ENCODE measurements around the gene ENSA. TPM values are rescaled to one million over a fixed set of nuclear protein-coding genes. Genes with fewer than 3 reads are reported as not detected.
"Not testable (repeated sequence)": the region's sequence is repeated elsewhere in the genome, so short reads cannot be mapped to it uniquely, and the experiment has no call there.

Gene ENSA
- total RNA-seq, 1 donor from 2014 or later = 257 TPM

DNA sequence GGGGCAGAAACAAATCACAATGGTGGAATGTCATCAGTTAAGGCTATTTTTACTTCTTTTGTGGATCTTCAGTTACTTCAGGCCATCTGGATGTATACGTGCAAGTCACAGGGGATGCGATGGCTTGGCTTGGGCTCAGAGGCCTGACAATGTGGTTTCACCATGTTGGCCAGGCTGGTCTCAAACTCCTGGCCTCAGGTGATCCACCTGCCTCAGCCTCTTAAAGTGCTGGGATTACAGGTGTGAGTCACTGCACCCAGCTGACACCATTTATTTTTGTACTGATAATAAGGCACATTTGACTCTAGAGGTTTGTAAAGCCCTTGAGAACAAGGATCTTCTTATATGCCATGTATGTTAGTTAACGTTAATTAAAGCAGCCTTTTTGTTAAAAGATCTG, 48.4 kb downstream of the ENSA start:
- not testable (repeated sequence) for DNase-seq (ENCODE audit: low spot score)

GRCh38 chr1:150579945-150580642, 49.3 kb downstream of the ENSA start:
- DNase-seq (ENCODE audit: low spot score) = no peak

DNA sequence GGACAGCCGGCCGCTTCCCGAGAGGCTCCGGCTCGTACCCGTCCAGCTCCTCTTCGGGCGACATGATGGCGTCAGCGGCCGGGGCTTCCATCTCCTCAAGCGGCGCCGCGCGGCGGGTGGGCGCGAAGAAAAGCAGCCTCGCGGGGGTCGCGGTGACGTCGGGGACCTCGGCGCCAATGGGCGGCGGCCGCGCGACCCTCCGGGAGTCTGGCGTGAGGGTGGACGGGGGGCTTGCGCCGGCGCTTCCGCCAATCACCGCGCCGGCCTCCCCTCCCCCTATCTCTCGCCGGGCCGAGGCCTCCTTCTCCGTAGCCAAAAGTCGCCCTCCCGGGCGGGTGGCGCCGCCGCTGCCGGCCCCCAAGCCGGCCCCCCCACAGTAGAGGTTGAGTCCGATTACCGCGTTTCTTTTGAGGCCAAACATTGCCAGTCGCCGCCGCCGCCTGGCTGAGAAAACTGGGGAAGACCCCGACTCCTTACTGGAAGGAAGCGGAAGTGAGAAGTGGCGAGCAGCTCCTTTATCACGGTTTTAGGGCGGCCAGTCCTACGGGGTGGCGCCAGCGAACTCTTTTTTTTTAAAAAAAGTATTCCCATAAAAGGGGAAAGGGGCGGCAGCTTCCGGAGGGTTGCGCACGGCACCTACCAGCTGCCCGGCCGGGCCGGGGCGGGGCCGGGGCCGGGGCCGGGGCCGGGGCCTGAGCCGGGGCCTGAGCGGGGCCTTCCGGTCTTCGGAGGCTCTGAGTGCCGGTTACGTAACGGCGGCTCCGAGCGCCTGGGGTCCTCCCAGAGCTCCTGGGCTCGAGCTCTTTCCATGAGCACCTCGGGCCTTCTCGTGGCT, 50.1 kb downstream of the ENSA start, which contains the start of gene MCL1:
TSS of gene MCL1 (minus strand) at position 501 of the 835 bp plus-strand sequence. CDS start at position 421, 80 bp downstream.
- DNase-seq (ENCODE audit: low spot score) = peak; percentile 95

GRCh38 chr1:150578272-150579109, 50.9 kb downstream of the ENSA start:
- DNase-seq (ENCODE audit: low spot score) = peak; percentile 81

GRCh38 chr1:150577557-150578271, 51.7 kb downstream of the ENSA start:
- DNase-seq (ENCODE audit: low spot score) = no peak

GRCh38 chr1:150576794-150577556, 52.4 kb downstream of the ENSA start:
- no peak for DNase-seq (ENCODE audit: low spot score)

GRCh38 chr1:150576367-150576711, 53.1 kb downstream of the ENSA start:
- no peak for DNase-seq (ENCODE audit: low spot score)

DNA sequence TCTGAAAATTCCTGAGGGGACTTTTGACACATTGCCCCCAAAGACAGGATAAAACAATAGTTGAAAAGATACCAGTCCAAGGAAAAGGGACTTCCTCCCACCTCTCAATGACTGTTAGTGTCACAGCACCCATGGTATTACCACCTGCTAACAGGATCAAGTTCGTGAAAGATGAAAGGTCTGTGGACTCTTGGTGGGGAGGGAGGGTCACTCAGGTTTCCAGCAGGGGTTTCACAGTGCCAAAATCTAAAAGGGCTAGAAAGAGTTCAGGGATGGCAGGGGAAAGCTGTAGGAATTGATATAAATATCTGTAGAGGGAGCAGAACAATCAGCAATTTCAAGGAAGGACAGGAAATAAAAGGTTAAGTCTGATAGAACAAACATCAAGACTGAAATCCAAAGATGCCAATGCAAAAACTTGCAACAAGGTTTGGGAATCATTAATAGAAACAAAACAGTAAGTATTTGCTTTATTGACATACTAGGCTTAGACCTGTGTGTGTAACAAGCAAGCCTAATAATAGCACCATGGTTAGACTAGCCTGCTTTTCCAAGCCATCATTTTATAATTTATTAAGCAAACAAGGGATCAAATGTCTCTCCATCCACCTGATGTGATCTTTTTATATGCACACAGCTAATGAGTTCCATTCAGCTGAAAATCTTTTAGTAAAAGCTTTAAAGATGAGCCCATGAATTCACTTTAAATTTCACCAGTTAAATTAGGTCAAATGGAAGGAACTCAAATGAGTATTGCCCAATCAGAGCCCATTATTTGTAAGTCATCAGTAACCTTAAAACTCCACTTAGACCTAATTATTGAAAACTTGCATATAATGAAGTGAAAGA, 53.7 kb downstream of the ENSA start:
- no peak for DNase-seq (ENCODE audit: low spot score)

DNA sequence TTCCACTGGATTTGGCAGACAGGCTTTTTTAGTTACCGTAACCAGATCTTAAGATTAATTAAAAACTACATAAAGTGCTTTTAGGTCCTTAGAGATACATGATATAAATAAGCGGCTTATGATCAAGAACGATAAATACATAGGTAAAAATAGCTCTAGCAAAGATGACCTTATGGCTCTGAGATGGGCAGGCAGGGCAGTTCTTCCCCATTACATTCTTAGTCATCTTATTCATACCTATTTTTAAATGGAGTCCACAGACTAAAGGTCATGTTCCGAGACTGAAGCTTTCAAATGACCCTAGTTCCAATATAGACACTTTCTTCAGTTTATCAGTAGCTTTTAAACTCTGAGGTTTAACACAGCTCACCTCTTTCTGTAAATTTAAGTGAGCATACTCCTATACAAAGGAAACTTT, 54.3 kb downstream of the ENSA start:
- DNase-seq (ENCODE audit: low spot score) = no peak

GRCh38 chr1:150574260-150575071, 54.9 kb downstream of the ENSA start:
- DNase-seq (ENCODE audit: low spot score) = no peak

DNA sequence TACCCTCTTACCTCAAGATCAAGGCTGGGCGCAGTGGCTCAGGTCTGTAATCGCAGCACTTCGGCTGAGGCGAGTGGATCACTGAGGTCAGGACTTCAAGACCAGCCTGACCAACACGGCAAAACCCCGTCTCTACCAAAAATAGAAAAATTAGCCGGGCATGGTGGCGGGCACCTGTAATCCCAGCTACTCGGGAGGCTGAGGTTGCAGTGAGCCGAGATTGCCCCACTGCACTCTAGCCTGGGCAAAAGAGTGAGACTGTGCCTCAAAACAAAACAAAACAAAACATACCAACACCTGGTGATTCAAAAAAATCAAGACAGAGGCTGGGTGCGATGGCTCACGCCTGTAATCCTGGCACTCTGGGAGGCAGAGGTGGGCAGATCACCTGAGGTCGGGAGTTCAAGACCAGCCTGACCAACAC, 55.8 kb downstream of the ENSA start:
- DNase-seq (ENCODE audit: low spot score) = not testable (repeated sequence)

GRCh38 chr1:150572918-150573647, 56.3 kb downstream of the ENSA start:
- DNase-seq (ENCODE audit: low spot score) = no peak

Other genes starting within 250 kb of the ENSA start
- gene TARS2, start 142.2 kb downstream of the ENSA start, total RNA-seq = 28.6 TPM
- gene ECM1, start 121.5 kb downstream of the ENSA start, total RNA-seq = 10.8 TPM
- gene FALEC, start 113.9 kb downstream of the ENSA start, total RNA-seq = not detected
- 48.2 TPM for gene ADAMTSL4, start 80.2 kb downstream of the ENSA start, total RNA-seq
- gene MCL1, start 50.0 kb downstream of the ENSA start, total RNA-seq = 159 TPM
- 52.6 TPM for gene GOLPH3L, start 67.5 kb upstream of the ENSA start, total RNA-seq
- 0.21 TPM for gene HORMAD1, start 91.3 kb upstream of the ENSA start, total RNA-seq
- gene CTSS, start 136.2 kb upstream of the ENSA start, total RNA-seq = 77.3 TPM
- 26.5 TPM for gene CTSK, start 178.6 kb upstream of the ENSA start, total RNA-seq
- gene ARNT, start 247.0 kb upstream of the ENSA start, total RNA-seq = 47.0 TPM

All from ureter (tissue), 1 donor.